Measurements from ENCODE around the gene CEP131. TPM values are rescaled to one million over a fixed set of nuclear protein-coding genes. Genes with fewer than 3 reads are reported as not detected.
A peak's percentile ranks its signal among the peaks of the same experiment; 100 is the strongest.

Gene CEP131
- total and polyA plus RNA-seq, 2 donors (not counting 3 experiments of a cell fraction or from before 2014, with no cell fraction given), result 5.3 to 17.9 TPM

- Histone ChIP-seq H4K20me1 (replicated peaks; ENCODE audit: control insufficient read depth, extremely low read depth, insufficient read depth, low read length) (no peaks in the 10 kb centered on the region), H3K4me2 (ENCODE audit: insufficient read depth, low read length) (no peak overlapping the region), H2AFZ (ENCODE audit: low read depth, low read length) (no peak overlapping the region), H3K9me3 (replicated peaks; ENCODE audit: control insufficient read depth, insufficient read depth, low read length) (no peaks in the 10 kb centered on the region), H3K27me3 (ENCODE audit: control insufficient read depth in 2 of 2, insufficient read depth in 2 of 2, low read length in 2 of 2) (no peaks in the 10 kb centered on the region), H3K36me3 (ENCODE audit: control insufficient read depth in 2 of 2, extremely low read depth in 1 of 2, insufficient read depth in 2 of 2, low read length in 2 of 2) (peaks cover 0 to 7% of the 10 kb centered on the region in 2 experiments), H3K79me2 (ENCODE audit: control insufficient read depth, insufficient read depth, low read length) (peaks cover 20% of the 10 kb centered on the region), H3K4me3 (replicated peaks in 1 of 3; ENCODE audit: insufficient read depth in 1 of 3, low read depth in 1 of 3, low read length in 3 of 3) (no peak overlapping the region), H3K4me1 (ENCODE audit: control insufficient read depth, extremely low read depth, insufficient read depth, low read length) (peaks cover 6% of the 10 kb centered on the region), H3K27ac (ENCODE audit: insufficient read depth, low read depth, low read length) (no peak overlapping the region), H3K9ac (replicated peaks; ENCODE audit: extremely low read depth, insufficient read depth, low read length) (no peak overlapping the region), H3K9me1 (replicated peaks; ENCODE audit: control insufficient read depth, extremely low read depth, insufficient read depth, low read length) (no peaks in the 10 kb centered on the region)
- intact Hi-C loops (cut with micrococcal nuclease), result loop anchor here (1.0 kb wide), 2 partner anchors 100 to 141 kb away; no protein-coding TSS in a partner anchor
- ChIA-PET CTCF (interaction anchor here (1.0 to 1.3 kb wide), 2 partner anchors 99 to 100 kb away, joined by 3 to 5 read pairs; no protein-coding TSS in a partner anchor), POLR2A (no interaction called here)
- BruUV-seq (replicated peaks), result no TSS peak
- dilution Hi-C loops (cut with MboI; ENCODE audit: extremely low pct_ligation_motif_present, low sequenced_read_pairs), result no loop called here
- FAIRE-seq (peak; percentile 69), DNase-seq (ENCODE audit: low read depth, low spot score) (peak; percentile 49)
- TF ChIP-seq JUN (IDR thresholded peaks at IDR 0.05; ENCODE audit: borderline replicate concordance, insufficient read depth, insufficient read length, low read depth), result no peak
- TF ChIP-seq POLR2AphosphoS5 (IDR thresholded peaks at IDR 0.05; ENCODE audit: insufficient read depth, low read depth, low read length), result peak; percentile 19
- TF ChIP-seq EZH2 (IDR thresholded peaks at IDR 0.05; ENCODE audit: borderline replicate concordance, low read depth, low read length, severe bottlenecking), result no peak
- TF ChIP-seq FOS (IDR thresholded peaks at IDR 0.05; ENCODE audit: borderline replicate concordance, insufficient read depth, low read length), result no peak
- no peak for TF ChIP-seq MAX (IDR thresholded peaks at IDR 0.05; ENCODE audit: insufficient read depth, insufficient read length)
- no peak for TF ChIP-seq GATA2 (IDR thresholded peaks at IDR 0.05; ENCODE audit: insufficient read depth, insufficient read length, low read depth, low read length)
- TF ChIP-seq POLR2A (IDR thresholded peaks at IDR 0.05; ENCODE audit: low read depth, low read length), result no peak
- TF ChIP-seq CTCF (IDR thresholded peaks at IDR 0.05; ENCODE audit: extremely low read depth in 1 of 2, insufficient read depth in 1 of 2, low read depth in 1 of 2, low read length in 2 of 2), result peak; percentile 84 to 93
- TF ChIP-seq MYC (IDR thresholded peaks at IDR 0.05; ENCODE audit: low read depth, low read length), result no peak
Observed at GRCh38 chr17:81241648-81242420, 19.1 kb upstream of the CEP131 start.
